GM20000 (cell line): ENCODE measurements around the gene RHD.
"Not testable (repeated sequence)": the region's sequence is repeated elsewhere in the genome, so short reads cannot be mapped to it uniquely, and the experiment has no call there.

ENCODE experiments used
- DNase-seq: peaks from one replicate; pipeline ENCODE4 v3.0.0; 2012; ENCODE audit warnings: low spot score
- CTCF ChIP-seq: IDR thresholded peaks from 2 replicates; pipeline ENCODE4 v1.5.1; 2012; ENCODE audit warnings: mild to moderate bottlenecking, control low read depth; ENCODE audit errors: extremely low read depth, missing control alignments

The RHD gene

GRCh38 chr1:25247829-25248754 lies 24.2 kb upstream of the RHD start:
- no peak for DNase-seq
- no peak for TF ChIP-seq CTCF

- DNase-seq = no peak
- TF ChIP-seq CTCF = no peak
Measured at GRCh38 chr1:25253911-25254310, 18.4 kb upstream of the RHD start.

GRCh38 chr1:25255706-25256577 lies 16.4 kb upstream of the RHD start:
- TF ChIP-seq CTCF = no peak
- no peak for DNase-seq

GRCh38 chr1:25256578-25256965 lies 15.7 kb upstream of the RHD start:
- DNase-seq = no peak
- no peak for TF ChIP-seq CTCF

- no peak for DNase-seq
- no peak for TF ChIP-seq CTCF
Measured at GRCh38 chr1:25257196-25257595, 15.1 kb upstream of the RHD start.

GRCh38 chr1:25259813-25260212 lies 12.5 kb upstream of the RHD start:
- not testable (repeated sequence) for DNase-seq

- not testable (repeated sequence) for DNase-seq
Measured at GRCh38 chr1:25260336-25260735, 12.0 kb upstream of the RHD start.

GRCh38 chr1:25266554-25267287 lies 5.6 kb upstream of the RHD start:
- DNase-seq = peak; percentile 2
- TF ChIP-seq CTCF = peak; percentile 8

GRCh38 chr1:25267288-25268142 lies 4.8 kb upstream of the RHD start:
- DNase-seq = peak; percentile 67

- DNase-seq = not testable (repeated sequence)
Measured at GRCh38 chr1:25268143-25268760, 4.1 kb upstream of the RHD start.

- not testable (repeated sequence) for DNase-seq
Measured at GRCh38 chr1:25275648-25276047, 3.3 kb downstream of the RHD start.
